GM19397 (cell line): ENCODE results near the gene MTR.
"Not testable (repeated sequence)": the region's sequence is repeated elsewhere in the genome, so short reads cannot be mapped to it uniquely, and the experiment has no call there.

Experiments used
- ATAC-seq: cut with Tn5 transposase; IDR thresholded peaks from one replicate; pipeline ENCODE4 v1.9.1; 2021; ENCODE audit warnings: mild to moderate bottlenecking, moderate library complexity; ENCODE audit not compliant: unreplicated experiment

Gene MTR

GRCh38 chr1:236830116-236830515 lies 35.0 kb downstream of the MTR start:
- ATAC-seq, result no peak

- ATAC-seq, result no peak
These were observed 35.5 kb downstream of the MTR start for GRCh38 chr1:236830560-236830959.

GRCh38 chr1:236833575-236833974 lies 38.5 kb downstream of the MTR start:
- no peak for ATAC-seq

GRCh38 chr1:236834876-236835275 lies 39.8 kb downstream of the MTR start:
- no peak for ATAC-seq

- ATAC-seq, result no peak
These were observed 40.4 kb downstream of the MTR start for GRCh38 chr1:236835491-236835890.

- ATAC-seq, result no peak
These were observed 41.1 kb downstream of the MTR start for GRCh38 chr1:236836157-236836556.

GRCh38 chr1:236837115-236837514 lies 42.0 kb downstream of the MTR start:
- ATAC-seq, result no peak

GRCh38 chr1:236837897-236838296 lies 42.8 kb downstream of the MTR start:
- ATAC-seq, result no peak

GRCh38 chr1:236841341-236841740 lies 46.2 kb downstream of the MTR start:
- no peak for ATAC-seq

- ATAC-seq, result no peak
These were observed 49.6 kb downstream of the MTR start for GRCh38 chr1:236844499-236845271.

GRCh38 chr1:236845830-236846229 lies 50.7 kb downstream of the MTR start:
- no peak for ATAC-seq

- ATAC-seq, result no peak
These were observed 53.3 kb downstream of the MTR start for GRCh38 chr1:236848274-236848923.

GRCh38 chr1:236850077-236850979 lies 55.2 kb downstream of the MTR start:
- no peak for ATAC-seq

- no peak for ATAC-seq
These were observed 56.8 kb downstream of the MTR start for GRCh38 chr1:236851871-236852270.

GRCh38 chr1:236853921-236854604 lies 59.0 kb downstream of the MTR start:
- ATAC-seq, result no peak

- no peak for ATAC-seq
These were observed 59.5 kb downstream of the MTR start for GRCh38 chr1:236854605-236854983.

GRCh38 chr1:236856649-236857048 lies 61.6 kb downstream of the MTR start:
- not testable (repeated sequence) for ATAC-seq

GRCh38 chr1:236858165-236858564 lies 63.1 kb downstream of the MTR start:
- ATAC-seq, result no peak

- ATAC-seq, result no peak
These were observed 65.0 kb downstream of the MTR start for GRCh38 chr1:236860101-236860500.

GRCh38 chr1:236860674-236861073 lies 65.6 kb downstream of the MTR start:
- ATAC-seq, result no peak
